GM21423 (cell line): ENCODE data around the gene ZNF214.
"Not testable (repeated sequence)": the region's sequence is repeated elsewhere in the genome, so short reads cannot be mapped to it uniquely, and the experiment has no call there.

ENCODE experiments used
- ATAC-seq: cut with Tn5 transposase; IDR thresholded peaks from one replicate; pipeline ENCODE4 v1.9.1; 2021; ENCODE audit warnings: mild to moderate bottlenecking, moderate library complexity; ENCODE audit not compliant: unreplicated experiment

Gene ZNF214

DNA sequence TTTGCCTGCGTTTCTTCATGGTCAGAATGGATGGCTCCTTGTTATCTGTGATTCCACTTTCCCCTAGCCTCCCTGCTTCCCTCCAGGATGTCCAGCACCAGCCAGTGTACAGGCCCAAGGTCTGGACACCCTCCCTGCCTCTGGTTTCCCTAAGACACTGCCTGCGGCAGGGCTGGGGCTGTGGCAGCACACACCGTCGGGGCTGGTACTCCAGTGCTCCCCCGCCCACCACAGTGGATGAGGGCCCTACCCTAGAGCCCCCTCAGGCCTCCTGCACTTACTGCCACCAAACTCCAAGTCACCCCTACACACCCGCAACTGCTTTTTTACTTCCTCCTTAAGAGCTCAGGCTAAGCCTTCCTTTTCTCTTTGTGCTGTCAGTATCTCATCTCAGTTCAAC lies 28.9 kb downstream of the ZNF214 start:
- ATAC-seq, result no peak

GRCh38 chr11:6988506-6988905 lies 31.6 kb downstream of the ZNF214 start:
- no peak for ATAC-seq

DNA sequence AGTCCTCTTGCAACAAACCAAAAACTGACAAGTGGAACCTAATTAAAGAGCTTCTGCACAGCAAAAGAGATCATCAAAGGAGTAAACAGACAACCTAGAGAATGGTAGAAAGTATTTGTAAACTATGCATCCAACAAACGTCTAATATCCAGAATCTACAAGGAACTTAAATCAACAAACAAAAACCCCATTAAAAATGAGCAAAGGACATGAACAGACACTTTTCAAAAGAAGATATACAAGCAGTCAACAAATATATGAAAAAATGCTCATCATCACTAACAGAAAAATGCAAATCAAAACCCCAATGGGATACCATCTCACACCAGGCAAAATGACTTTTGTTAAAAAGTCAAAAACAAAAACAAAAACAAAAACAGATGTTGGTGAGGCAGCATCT lies 33.7 kb downstream of the ZNF214 start:
- no peak for ATAC-seq

GRCh38 chr11:6979365-6979764 lies 40.8 kb downstream of the ZNF214 start:
- no peak for ATAC-seq

GRCh38 chr11:6969854-6970253 lies 50.3 kb downstream of the ZNF214 start:
- not testable (repeated sequence) for ATAC-seq

DNA sequence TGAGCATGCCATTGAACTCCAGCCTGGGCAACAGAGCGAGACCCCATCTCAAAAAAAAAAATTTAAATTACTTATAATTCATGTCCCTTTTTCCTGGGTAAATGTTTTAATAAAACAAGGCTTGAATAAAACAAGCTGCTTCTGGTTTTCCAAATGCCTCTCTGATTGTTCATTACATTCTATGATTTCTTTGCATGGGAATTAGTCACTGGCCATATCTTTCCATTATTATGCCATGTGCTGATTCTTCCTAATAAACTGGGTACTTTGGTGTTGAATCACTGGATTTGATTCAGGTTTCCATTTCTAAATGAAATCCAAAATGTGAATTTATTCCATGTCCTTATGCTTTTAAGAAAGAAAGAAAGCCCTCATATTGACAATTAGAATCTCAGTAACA lies 51.3 kb downstream of the ZNF214 start:
- no peak for ATAC-seq

- no peak for ATAC-seq
Measured at GRCh38 chr11:6962673-6963072, 57.5 kb downstream of the ZNF214 start.

GRCh38 chr11:6962141-6962540 lies 58.0 kb downstream of the ZNF214 start:
- ATAC-seq, result no peak

GRCh38 chr11:6954248-6954647 lies 65.9 kb downstream of the ZNF214 start:
- ATAC-seq, result not testable (repeated sequence)
